PC-9 (cell line): Measurements from ENCODE around the gene EPB41L5. TPM values are rescaled to one million over a fixed set of nuclear protein-coding genes. Genes with fewer than 3 reads are reported as not detected.
"Not testable (repeated sequence)": the region's sequence is repeated elsewhere in the genome, so short reads cannot be mapped to it uniquely, and the experiment has no call there.

Source experiments
- BruUV-seq: library from RNA; stranded (reverse); fragments of 400-500 nt; replicated peaks from 2 replicates; lab custom pipeline; 2021; lab: Mats Ljungman, UMichigan
- CTCF ChIA-PET: fragments of 300-600 bp; sonication (Branson Sonifier 250); formaldehyde crosslinking; loops from one replicate; lab custom pipeline; 2022; ENCODE audit warnings: antibody characterized with exemption; lab: Charles Lee
- POLR2A ChIA-PET: fragments of 300-600 bp; sonication (Branson Sonifier 250); formaldehyde crosslinking; loops from one replicate; lab custom pipeline; 2022; ENCODE audit warnings: antibody characterized with exemption; ENCODE audit not compliant: unreplicated experiment; lab: Charles Lee
- DNase-seq, 2 experiments: peaks; one replicate each; pipeline versions ENCODE4 v3.0.0 to v3.0.0-alpha.2; 2015 to 2022; ENCODE audit warnings: mixed read lengths in 1 of 2
- H2AFZ ChIP-seq: fragments of 200-600 bp; sonication (generic); 2 replicates; pipeline ENCODE4 v1.8.1; 2017; ENCODE audit warnings: antibody characterized with exemption
- H3F3A ChIP-seq: fragments of 200-600 bp; sonication (generic); 2 replicates; pipeline ENCODE4 v1.8.1; 2017; ENCODE audit warnings: antibody characterized with exemption, mild to moderate bottlenecking, low read depth; ENCODE audit not compliant: insufficient read depth
- H3K27ac ChIP-seq: fragments of 200-600 bp; sonication (generic); 2 replicates; pipeline ENCODE4 v1.6.1; 2016; ENCODE audit warnings: mixed run types
- H3K27me3 ChIP-seq: fragments of 200-600 bp; sonication (generic); 2 replicates; pipeline ENCODE4 v1.6.1; 2016; ENCODE audit warnings: low read depth, mixed run types; ENCODE audit not compliant: insufficient read depth
- H3K36me3 ChIP-seq: fragments of 200-600 bp; sonication (generic); 2 replicates; pipeline ENCODE4 v1.6.1; 2016; ENCODE audit warnings: low read depth, mixed run types
- H3K4me1 ChIP-seq: fragments of 200-600 bp; sonication (generic); replicated peaks from 2 replicates; pipeline ENCODE4 v1.6.1; 2016; ENCODE audit warnings: mixed run types; ENCODE audit not compliant: insufficient read depth
- H3K4me2 ChIP-seq: fragments of 200-600 bp; sonication (generic); 2 replicates; pipeline ENCODE4 v1.6.1; 2017; ENCODE audit warnings: mixed run types
- H3K4me3 ChIP-seq: fragments of 200-600 bp; sonication (generic); 2 replicates; pipeline ENCODE4 v1.6.1; 2016; ENCODE audit warnings: mixed run types
- H3K79me2 ChIP-seq: fragments of 200-600 bp; sonication (generic); 2 replicates; pipeline ENCODE4 v1.6.1; 2017; ENCODE audit warnings: low read depth, mixed run types
- H3K9me2 ChIP-seq: fragments of 200-600 bp; sonication (generic); 2 replicates; pipeline ENCODE4 v1.8.1; 2017; ENCODE audit warnings: mild to moderate bottlenecking; ENCODE audit not compliant: insufficient read depth
- H3K9me3 ChIP-seq: fragments of 200-600 bp; sonication (generic); 2 replicates; pipeline ENCODE4 v1.8.1; 2016; ENCODE audit warnings: low read depth; ENCODE audit not compliant: insufficient read depth
- H4K20me1 ChIP-seq: fragments of 200-600 bp; sonication (generic); 2 replicates; pipeline ENCODE4 v1.8.1; 2017; ENCODE audit not compliant: insufficient read depth
- CTCF ChIP-seq: fragments of 200-600 bp; sonication (generic); conservative IDR thresholded peaks from 2 replicates; pipeline ENCODE4 v1.6.1; 2017; ENCODE audit warnings: mixed run types, antibody characterized with exemption, mild to moderate bottlenecking, moderate library complexity
- EZH2 ChIP-seq: fragments of 200-600 bp; sonication (generic); IDR thresholded peaks from 2 replicates; pipeline ENCODE4 v1.8.0; 2017; ENCODE audit warnings: antibody characterized with exemption, low read depth
- intact Hi-C: fragments of 100-400 bp; cut with micrococcal nuclease; formaldehyde crosslinking; loops from one replicate; pipeline ENCODE4 v1.10.0; 2022; ENCODE audit not compliant: unreplicated experiment
- total RNA-seq: library from RNA; stranded (reverse); gene quantifications from 2 replicates; pipeline ENCODE4 v1.2.3, GENCODE V29; 2021

EPB41L5 gene
- total RNA-seq, 1 experiment from 2014 or later: 18.4 TPM

GRCh38 chr2:120195553-120195952 lies 182.7 kb downstream of the EPB41L5 start:
- Histone ChIP-seq H3K4me2 (no peak overlapping the region), H3K9me3 (peaks cover 13% of the 10 kb centered on the region; the same call in 1 of the 2 replicates), H3K4me3 (no peak overlapping the region), H3K4me1 (no peaks in the 10 kb centered on the region), H3K36me3 (no peaks in the 10 kb centered on the region), H3K27me3 (no peaks in the 10 kb centered on the region), H3K27ac (no peak overlapping the region), H2AFZ (no peak overlapping the region), H3F3A (no peaks in the 10 kb centered on the region), H3K9me2 (no peaks in the 10 kb centered on the region), H3K79me2 (no peaks in the 10 kb centered on the region), H4K20me1 (no peaks in the 10 kb centered on the region)
- DNase-seq: no peak
- BruUV-seq: no TSS peak
- ChIA-PET POLR2A (no interaction called here), CTCF (interaction anchor here (0.7 kb wide), 1 partner anchor 86 kb away, joined by 6 read pairs; no protein-coding TSS in a partner anchor)
- intact Hi-C loops: no loop called here
- TF ChIP-seq EZH2 (no peak), CTCF (no peak)

- intact Hi-C loops, H3K4me2 ChIP-seq, BruUV-seq, H3K9me2 ChIP-seq, H4K20me1 ChIP-seq, H3K9me3 ChIP-seq, POLR2A ChIA-PET, H3K79me2 ChIP-seq, H3K27me3 ChIP-seq, H3K36me3 ChIP-seq, DNase-seq, H3K4me3 ChIP-seq, H3K27ac ChIP-seq, H3F3A ChIP-seq, H3K4me1 ChIP-seq, H2AFZ ChIP-seq: not testable (repeated sequence)
- CTCF ChIA-PET: interaction anchor here (0.6 kb wide), 1 partner anchor 555 kb away, joined by 4 read pairs; no protein-coding TSS in a partner anchor
Observed at GRCh38 chr2:120199817-120200459, 187.1 kb downstream of the EPB41L5 start.

- Histone ChIP-seq H3K4me3 (no peak overlapping the region), H3K9me3 (no peaks in the 10 kb centered on the region; the same call in 1 of the 2 replicates), H3K79me2 (no peaks in the 10 kb centered on the region), H2AFZ (no peak overlapping the region), H3K4me2 (no peak overlapping the region), H3K27ac (no peak overlapping the region), H3K4me1 (no peaks in the 10 kb centered on the region), H3F3A (no peaks in the 10 kb centered on the region), H3K36me3 (no peaks in the 10 kb centered on the region), H3K9me2 (no peaks in the 10 kb centered on the region), H4K20me1 (no peaks in the 10 kb centered on the region), H3K27me3 (no peaks in the 10 kb centered on the region)
- POLR2A ChIA-PET: interaction anchor here (0.6 kb wide), 1 partner anchor 728 kb away, joined by 5 read pairs; no protein-coding TSS in a partner anchor
- no peak for TF ChIP-seq CTCF
- no peak for TF ChIP-seq EZH2
- BruUV-seq: no TSS peak
- intact Hi-C loops: no loop called here
- DNase-seq: no peak
- CTCF ChIA-PET: no interaction called here
Observed at GRCh38 chr2:120203251-120204021, 190.6 kb downstream of the EPB41L5 start.
